Common myeloid progenitor, CD34-positive (primary cell): ENCODE measurements around the gene PLEKHA8.

ENCODE experiments used
- CTCF ChIA-PET: fragments of 350-600 bp; sonication (Branson Sonifier 250); formaldehyde crosslinking; loops from one replicate; lab custom pipeline; 2021; ENCODE audit warnings: antibody characterized with exemption; lab: Charles Lee
- POLR2A ChIA-PET: fragments of 350-600 bp; sonication (Branson Sonifier 250); formaldehyde crosslinking; loops from one replicate; lab custom pipeline; 2021; ENCODE audit warnings: antibody characterized with exemption; lab: Charles Lee
- DNase-seq, 3 donors: peaks; one replicate each; pipeline versions ENCODE4 v3.0.0 to v3.0.0-alpha.2; 2013
- H3K27ac ChIP-seq, 2 experiments: 1 replicate in 1 of 2; 2 replicates in 1 of 2; pipeline ENCODE4 v1.7.0; 2013; ENCODE audit warnings: inconsistent platforms in 2 of 2, low read length in 2 of 2, mild to moderate bottlenecking in 2 of 2, low read depth in 1 of 2, moderate library complexity in 1 of 2; ENCODE audit not compliant: severe bottlenecking in 2 of 2, insufficient read depth in 1 of 2, poor library complexity in 1 of 2
- H3K27me3 ChIP-seq, 5 experiments: replicated peaks in 2 of 5; 1 replicate in 3 of 5; 2 replicates in 2 of 5; pipeline versions ENCODE4 v1.6.1 to v1.7.0; 2013; ENCODE audit warnings: low read length in 4 of 5, mild to moderate bottlenecking in 2 of 5, moderate library complexity in 2 of 5, inconsistent platforms in 1 of 5; ENCODE audit not compliant: insufficient read depth in 5 of 5, control insufficient read depth in 4 of 5
- H3K36me3 ChIP-seq, 4 experiments: 1 replicate in 2 of 4; 2 replicates in 2 of 4; pipeline versions ENCODE4 v1.6.1 to v1.7.0; 2013; ENCODE audit warnings: low read length in 3 of 4, control low read depth in 1 of 4, mild to moderate bottlenecking in 1 of 4; ENCODE audit not compliant: control insufficient read depth in 4 of 4, insufficient read depth in 4 of 4
- H3K4me1 ChIP-seq, 4 experiments: 1 replicate in 3 of 4; 2 replicates in 1 of 4; pipeline versions ENCODE4 v1.6.1 to v1.7.1; 2013; ENCODE audit warnings: low read length in 3 of 4, mild to moderate bottlenecking in 3 of 4, control low read depth in 1 of 4, inconsistent platforms in 1 of 4, moderate library complexity in 1 of 4; ENCODE audit not compliant: control insufficient read depth in 4 of 4, insufficient read depth in 4 of 4; ENCODE audit errors: control extremely low read depth in 1 of 4
- H3K4me3 ChIP-seq, 7 experiments: 1 replicate in 4 of 7; 2 replicates in 3 of 7; pipeline versions ENCODE4 v1.5.1 to v1.7.0; 2013; ENCODE audit warnings: mild to moderate bottlenecking in 7 of 7, low read length in 6 of 7, moderate library complexity in 6 of 7, inconsistent platforms in 2 of 7, low read depth in 2 of 7, control low read depth in 1 of 7; ENCODE audit not compliant: insufficient read depth in 4 of 7, control insufficient read depth in 1 of 7; ENCODE audit errors: extremely low read depth in 1 of 7
- H3K9me3 ChIP-seq, 5 experiments: 1 replicate in 4 of 5; 2 replicates in 1 of 5; pipeline versions ENCODE4 v1.6.1 to v1.7.1; 2013; ENCODE audit warnings: low read length in 4 of 5, mild to moderate bottlenecking in 2 of 5, inconsistent platforms in 1 of 5, low read depth in 1 of 5, moderate library complexity in 1 of 5; ENCODE audit not compliant: control insufficient read depth in 4 of 5, insufficient read depth in 2 of 5; ENCODE audit errors: control extremely low read depth in 1 of 5
- WGBS: methylation state at CpG from one replicate; pipeline ENCODE4 v1.1.5; 2013; ENCODE audit not compliant: insufficient coverage; 5-methylcytosine and 5-hydroxymethylcytosine counted together

Gene PLEKHA8

GRCh38 chr7:30175636-30176147, 147.5 kb downstream of the PLEKHA8 start:
- Histone ChIP-seq H3K9me3 (no peaks in the 10 kb centered on the region), H3K27ac (no peak overlapping the region), H3K4me3 (no peak overlapping the region), H3K36me3 (peaks cover 0 to 6% (median 0%) of the 10 kb centered on the region in 4 experiments), H3K27me3 (no peaks in the 10 kb centered on the region), H3K4me1 (peaks cover 0 to 2% (median 1%) of the 10 kb centered on the region in 4 experiments)
- ChIA-PET POLR2A (interaction anchor here (0.6 kb wide), 1 partner anchor 233 kb away, joined by 4 read pairs; no protein-coding TSS in a partner anchor), CTCF (interaction anchor here (0.7 to 3.0 kb wide), 5 partner anchors 9 to 29 kb away, joined by 3 to 11 read pairs (median 3); no protein-coding TSS in a partner anchor)
- no peak for DNase-seq
- WGBS: 97% methylated on average over 5 of the region's 7 CpGs

GRCh38 chr7:30176463-30177109, 148.4 kb downstream of the PLEKHA8 start:
- Histone ChIP-seq H3K36me3 (peaks cover 0 to 11% (median 0%) of the 10 kb centered on the region in 4 experiments), H3K4me1 (peaks cover 0 to 2% (median 1%) of the 10 kb centered on the region in 4 experiments), H3K4me3 (no peak overlapping the region), H3K27ac (no peak overlapping the region), H3K27me3 (no peaks in the 10 kb centered on the region), H3K9me3 (no peaks in the 10 kb centered on the region)
- ChIA-PET CTCF (interaction anchor here (0.7 kb wide), 2 partner anchors 10 to 15 kb away, joined by 3 read pairs; no protein-coding TSS in a partner anchor), POLR2A (interaction anchor here (0.6 kb wide), 2 partner anchors 12 to 232 kb away, joined by 4 read pairs; no protein-coding TSS in a partner anchor)
- WGBS: 96% methylated on average over 5 of the region's 6 CpGs
- DNase-seq: no peak

- peaks cover 0 to 11% (median 0%) of the 10 kb centered on the region in 4 experiments for H3K36me3 ChIP-seq
- ChIA-PET POLR2A (no interaction called here), CTCF (no interaction called here)
- no peaks in the 10 kb centered on the region for H3K9me3 ChIP-seq
- peaks cover 0 to 2% (median 1%) of the 10 kb centered on the region in 4 experiments for H3K4me1 ChIP-seq
- no peak overlapping the region for H3K27ac ChIP-seq
- WGBS: 89% methylated on average over 4 of the region's 5 CpGs
- DNase-seq: no peak
- H3K27me3 ChIP-seq: no peaks in the 10 kb centered on the region
- H3K4me3 ChIP-seq: no peak overlapping the region
Observed at GRCh38 chr7:30177186-30177585, 149.0 kb downstream of the PLEKHA8 start.

GRCh38 chr7:30177965-30178364, 149.8 kb downstream of the PLEKHA8 start:
- H3K27ac ChIP-seq: no peak overlapping the region
- peaks cover 0 to 2% (median 1%) of the 10 kb centered on the region in 4 experiments for H3K4me1 ChIP-seq
- ChIA-PET CTCF (interaction anchor here (1.7 kb wide), 1 partner anchor 12 kb away, joined by 5 read pairs; no protein-coding TSS in a partner anchor), POLR2A (no interaction called here)
- DNase-seq: no peak
- no peaks in the 10 kb centered on the region for H3K27me3 ChIP-seq
- no peak overlapping the region for H3K4me3 ChIP-seq
- no peaks in the 10 kb centered on the region for H3K9me3 ChIP-seq
- H3K36me3 ChIP-seq: peaks cover 0 to 11% (median 0%) of the 10 kb centered on the region in 4 experiments
- 90% methylated on average over 2 of the region's 3 CpGs for WGBS

- POLR2A ChIA-PET: no interaction called here
- H3K27ac ChIP-seq: no peak overlapping the region
- WGBS: 78% methylated on average over 3 of the region's 3 CpGs
- peaks cover 0 to 11% (median 0%) of the 10 kb centered on the region in 4 experiments for H3K36me3 ChIP-seq
- H3K4me1 ChIP-seq: peaks cover 0 to 2% (median 1%) of the 10 kb centered on the region in 4 experiments
- CTCF ChIA-PET: interaction anchor here (1.7 kb wide), 1 partner anchor 13 kb away, joined by 5 read pairs; no protein-coding TSS in a partner anchor
- H3K9me3 ChIP-seq: no peaks in the 10 kb centered on the region
- H3K27me3 ChIP-seq: no peaks in the 10 kb centered on the region
- DNase-seq: peak in 1 of 3 donors; percentile 33
- no peak overlapping the region for H3K4me3 ChIP-seq
Observed at GRCh38 chr7:30178748-30179436, 150.7 kb downstream of the PLEKHA8 start.
